Measurements from ENCODE around the gene HS3ST5. TPM values are rescaled to one million over a fixed set of nuclear protein-coding genes. Genes with fewer than 3 reads are reported as not detected.

HS3ST5 gene
- total and polyA plus RNA-seq, 2 donors, result 0.02 to 0.05 TPM

DNA sequence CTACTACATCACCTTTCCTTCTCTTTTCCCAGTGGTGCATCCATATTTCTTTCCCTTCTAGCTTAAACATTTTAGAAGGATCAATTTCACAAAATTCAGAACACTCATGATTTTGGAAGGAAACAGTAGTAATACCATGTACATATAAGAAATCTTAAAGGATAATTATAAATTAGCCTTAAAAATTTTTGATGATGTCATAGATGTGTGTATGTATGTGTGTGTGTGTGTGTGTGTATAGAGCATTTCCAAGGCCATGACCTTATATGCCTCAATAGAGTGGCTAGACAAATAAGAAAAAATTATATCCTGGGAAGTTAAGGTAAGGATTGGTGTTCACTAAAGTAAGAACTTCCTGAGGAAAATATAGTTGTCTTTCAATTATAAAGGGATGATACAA, 24.1 kb upstream of the HS3ST5 start:
- Histone ChIP-seq H3K27ac (ENCODE audit: low read depth in 1 of 2, low read length in 1 of 2) (no peak overlapping the region), H3K4me3 (ENCODE audit: low read length in 2 of 2) (no peak overlapping the region), H3K27me3 (ENCODE audit: control insufficient read depth in 2 of 2, insufficient read depth in 1 of 2, low read length in 1 of 2) (no peaks in the 10 kb centered on the region), H3K4me1 (ENCODE audit: control insufficient read depth in 2 of 2, insufficient read depth in 2 of 2, low read length in 2 of 2) (no peaks in the 10 kb centered on the region), H3K36me3 (ENCODE audit: control insufficient read depth in 2 of 2, insufficient read depth in 2 of 2, low read length in 1 of 2) (no peaks in the 10 kb centered on the region), H3K9me3 (ENCODE audit: control insufficient read depth in 2 of 2, insufficient read depth in 1 of 2, low read length in 1 of 2) (no peaks in the 10 kb centered on the region)
- no peak for DNase-seq (ENCODE audit: low read depth in 6 of 9, low spot score in 9 of 9)

DNA sequence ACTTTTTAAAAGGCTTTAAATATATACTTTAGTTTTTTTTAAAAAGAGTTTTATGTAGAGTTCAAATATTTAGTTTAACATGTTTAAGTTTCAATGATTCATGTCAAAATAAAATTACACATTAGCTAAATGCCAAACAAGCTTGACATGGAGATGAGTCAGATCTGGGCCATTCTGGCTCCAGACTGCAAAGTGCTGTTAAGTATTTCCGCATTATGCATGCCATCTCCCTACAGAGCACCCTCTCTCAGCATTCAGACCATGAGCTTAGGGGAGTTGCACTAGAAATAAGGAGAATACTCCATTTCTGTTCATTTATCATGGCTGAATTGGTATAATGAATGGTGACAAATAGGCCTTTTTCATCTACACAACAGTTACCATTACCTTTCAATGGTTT, 21.5 kb upstream of the HS3ST5 start:
- no peak overlapping the region for H3K4me3 ChIP-seq (ENCODE audit: low read length in 2 of 2)
- WGBS, result 91% methylated on average over 1 of the region's 1 CpG
- DNase-seq (ENCODE audit: low read depth in 6 of 9, low spot score in 9 of 9), result no peak
- no peak overlapping the region for H3K27ac ChIP-seq (ENCODE audit: low read depth in 1 of 2, low read length in 1 of 2)
- H3K36me3 ChIP-seq (ENCODE audit: control insufficient read depth in 2 of 2, insufficient read depth in 2 of 2, low read length in 1 of 2), result no peaks in the 10 kb centered on the region
- H3K27me3 ChIP-seq (ENCODE audit: control insufficient read depth in 2 of 2, insufficient read depth in 1 of 2, low read length in 1 of 2), result no peaks in the 10 kb centered on the region
- H3K4me1 ChIP-seq (ENCODE audit: control insufficient read depth in 2 of 2, insufficient read depth in 2 of 2, low read length in 2 of 2), result no peaks in the 10 kb centered on the region
- H3K9me3 ChIP-seq (ENCODE audit: control insufficient read depth in 2 of 2, insufficient read depth in 1 of 2, low read length in 1 of 2), result no peaks in the 10 kb centered on the region

DNA sequence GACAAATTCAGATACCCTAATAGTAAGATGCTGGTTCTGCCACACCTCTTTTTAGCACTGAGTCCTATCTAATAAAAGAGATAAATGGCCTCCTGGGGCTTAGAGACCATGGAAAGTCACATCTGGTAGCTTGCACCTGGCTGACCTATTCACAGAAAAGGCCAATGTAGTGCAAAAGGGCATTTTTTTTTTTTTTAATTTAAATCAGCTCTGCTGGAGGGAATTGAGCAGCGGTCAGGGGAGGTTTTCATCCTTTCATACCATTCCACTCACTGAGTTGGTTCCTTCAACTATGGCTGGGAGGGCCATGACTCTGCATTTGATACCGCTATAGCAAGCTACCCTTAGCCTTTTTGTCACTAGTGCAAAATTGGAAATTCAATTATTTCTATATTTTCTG, 20.1 kb upstream of the HS3ST5 start:
- Histone ChIP-seq H3K36me3 (ENCODE audit: control insufficient read depth in 2 of 2, insufficient read depth in 2 of 2, low read length in 1 of 2) (no peaks in the 10 kb centered on the region), H3K27ac (ENCODE audit: low read depth in 1 of 2, low read length in 1 of 2) (no peak overlapping the region), H3K4me3 (ENCODE audit: low read length in 2 of 2) (no peak overlapping the region), H3K4me1 (ENCODE audit: control insufficient read depth in 2 of 2, insufficient read depth in 2 of 2, low read length in 2 of 2) (no peaks in the 10 kb centered on the region), H3K9me3 (ENCODE audit: control insufficient read depth in 2 of 2, insufficient read depth in 1 of 2, low read length in 1 of 2) (no peaks in the 10 kb centered on the region), H3K27me3 (ENCODE audit: control insufficient read depth in 2 of 2, insufficient read depth in 1 of 2, low read length in 1 of 2) (no peaks in the 10 kb centered on the region)
- DNase-seq (ENCODE audit: low read depth in 6 of 9, low spot score in 9 of 9), result no peak
- WGBS, result 93% methylated on average over 2 of the region's 2 CpGs

DNA sequence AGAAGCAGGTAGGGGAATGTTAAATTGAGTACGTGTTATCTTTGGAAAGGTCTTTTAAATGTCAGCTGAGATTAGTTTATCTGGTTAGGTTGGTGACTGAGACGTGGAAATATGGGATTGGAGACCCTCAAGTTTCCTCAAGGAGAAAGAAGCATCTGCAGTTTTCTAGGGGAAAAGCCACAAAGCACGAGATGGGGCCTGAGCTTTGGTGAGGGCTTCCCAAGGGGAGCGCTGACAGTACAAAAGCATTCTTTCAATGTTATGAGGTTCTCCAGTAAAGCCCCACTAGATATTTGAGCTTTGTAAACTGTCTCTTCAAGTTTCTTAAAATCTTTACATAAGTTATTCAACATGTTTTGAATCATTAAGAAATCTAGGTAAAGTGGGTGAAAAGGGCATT, 19.6 kb upstream of the HS3ST5 start:
- H3K27ac ChIP-seq (ENCODE audit: low read depth in 1 of 2, low read length in 1 of 2), result no peak overlapping the region
- no peaks in the 10 kb centered on the region for H3K4me1 ChIP-seq (ENCODE audit: control insufficient read depth in 2 of 2, insufficient read depth in 2 of 2, low read length in 2 of 2)
- no peak for DNase-seq (ENCODE audit: low read depth in 6 of 9, low spot score in 9 of 9)
- no peak overlapping the region for H3K4me3 ChIP-seq (ENCODE audit: low read length in 2 of 2)
- 85% methylated on average over 4 of the region's 4 CpGs for WGBS
- no peaks in the 10 kb centered on the region for H3K36me3 ChIP-seq (ENCODE audit: control insufficient read depth in 2 of 2, insufficient read depth in 2 of 2, low read length in 1 of 2)
- H3K27me3 ChIP-seq (ENCODE audit: control insufficient read depth in 2 of 2, insufficient read depth in 1 of 2, low read length in 1 of 2), result no peaks in the 10 kb centered on the region
- no peaks in the 10 kb centered on the region for H3K9me3 ChIP-seq (ENCODE audit: control insufficient read depth in 2 of 2, insufficient read depth in 1 of 2, low read length in 1 of 2)

- no peaks in the 10 kb centered on the region for H3K4me1 ChIP-seq (ENCODE audit: control insufficient read depth in 2 of 2, insufficient read depth in 2 of 2, low read length in 2 of 2)
- H3K27ac ChIP-seq (ENCODE audit: low read depth in 1 of 2, low read length in 1 of 2), result no peak overlapping the region
- DNase-seq (ENCODE audit: low read depth in 6 of 9, low spot score in 9 of 9), result no peak
- H3K4me3 ChIP-seq (ENCODE audit: low read length in 2 of 2), result no peak overlapping the region
- no peaks in the 10 kb centered on the region for H3K9me3 ChIP-seq (ENCODE audit: control insufficient read depth in 2 of 2, insufficient read depth in 1 of 2, low read length in 1 of 2)
- no peaks in the 10 kb centered on the region for H3K27me3 ChIP-seq (ENCODE audit: control insufficient read depth in 2 of 2, insufficient read depth in 1 of 2, low read length in 1 of 2)
- no peaks in the 10 kb centered on the region for H3K36me3 ChIP-seq (ENCODE audit: control insufficient read depth in 2 of 2, insufficient read depth in 2 of 2, low read length in 1 of 2)
- 82% methylated on average over 1 of the region's 1 CpG for WGBS
Observed at GRCh38 chr6:114361036-114361435, 18.2 kb upstream of the HS3ST5 start.

GRCh38 chr6:114355300-114355699, 12.5 kb upstream of the HS3ST5 start:
- Histone ChIP-seq H3K27ac (ENCODE audit: low read depth in 1 of 2, low read length in 1 of 2) (no peak overlapping the region), H3K4me3 (ENCODE audit: low read length in 2 of 2) (no peak overlapping the region), H3K4me1 (ENCODE audit: control insufficient read depth in 2 of 2, insufficient read depth in 2 of 2, low read length in 2 of 2) (no peaks in the 10 kb centered on the region), H3K27me3 (ENCODE audit: control insufficient read depth in 2 of 2, insufficient read depth in 1 of 2, low read length in 1 of 2) (no peaks in the 10 kb centered on the region), H3K9me3 (ENCODE audit: control insufficient read depth in 2 of 2, insufficient read depth in 1 of 2, low read length in 1 of 2) (no peaks in the 10 kb centered on the region), H3K36me3 (ENCODE audit: control insufficient read depth in 2 of 2, insufficient read depth in 2 of 2, low read length in 1 of 2) (no peaks in the 10 kb centered on the region)
- DNase-seq (ENCODE audit: low read depth in 6 of 9, low spot score in 9 of 9), result no peak

GRCh38 chr6:114354482-114354881, 11.7 kb upstream of the HS3ST5 start:
- Histone ChIP-seq H3K4me1 (ENCODE audit: control insufficient read depth in 2 of 2, insufficient read depth in 2 of 2, low read length in 2 of 2) (no peaks in the 10 kb centered on the region), H3K4me3 (ENCODE audit: low read length in 2 of 2) (no peak overlapping the region), H3K27ac (ENCODE audit: low read depth in 1 of 2, low read length in 1 of 2) (no peak overlapping the region), H3K27me3 (ENCODE audit: control insufficient read depth in 2 of 2, insufficient read depth in 1 of 2, low read length in 1 of 2) (no peaks in the 10 kb centered on the region), H3K9me3 (ENCODE audit: control insufficient read depth in 2 of 2, insufficient read depth in 1 of 2, low read length in 1 of 2) (no peaks in the 10 kb centered on the region), H3K36me3 (ENCODE audit: control insufficient read depth in 2 of 2, insufficient read depth in 2 of 2, low read length in 1 of 2) (no peaks in the 10 kb centered on the region)
- 95% methylated on average over 2 of the region's 2 CpGs for WGBS
- no peak for DNase-seq (ENCODE audit: low read depth in 6 of 9, low spot score in 9 of 9)

DNA sequence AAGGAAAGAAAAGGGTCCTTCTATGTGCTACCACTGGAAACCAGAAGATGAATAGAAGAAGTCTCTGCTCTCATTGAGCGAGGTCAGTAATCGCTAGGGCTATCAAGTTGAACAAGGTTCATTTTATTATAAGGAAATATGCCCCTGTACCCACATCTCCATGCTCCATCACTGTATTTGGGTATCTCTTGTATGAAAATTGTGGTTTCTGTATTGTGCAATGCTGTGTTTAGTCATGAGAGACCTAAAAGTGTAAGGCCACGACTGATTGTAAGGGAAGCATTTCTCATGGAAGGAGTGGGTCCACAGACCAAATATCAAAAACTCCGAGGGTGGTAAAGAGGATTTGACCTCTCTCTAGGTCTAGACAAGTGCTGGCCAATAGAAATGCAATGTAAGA, 3.6 kb upstream of the HS3ST5 start:
- Histone ChIP-seq H3K9me3 (ENCODE audit: control insufficient read depth in 2 of 2, insufficient read depth in 1 of 2, low read length in 1 of 2) (no peaks in the 10 kb centered on the region), H3K27ac (ENCODE audit: low read depth in 1 of 2, low read length in 1 of 2) (no peak overlapping the region), H3K4me3 (ENCODE audit: low read length in 2 of 2) (no peak overlapping the region), H3K27me3 (ENCODE audit: control insufficient read depth in 2 of 2, insufficient read depth in 1 of 2, low read length in 1 of 2) (peaks cover 24 to 38% of the 10 kb centered on the region in 2 donors), H3K4me1 (ENCODE audit: control insufficient read depth in 2 of 2, insufficient read depth in 2 of 2, low read length in 2 of 2) (peaks cover 2 to 9% of the 10 kb centered on the region in 2 donors), H3K36me3 (ENCODE audit: control insufficient read depth in 2 of 2, insufficient read depth in 2 of 2, low read length in 1 of 2) (no peaks in the 10 kb centered on the region)
- WGBS, result 86% methylated on average over 4 of the region's 4 CpGs
- DNase-seq (ENCODE audit: low read depth in 6 of 9, low spot score in 9 of 9), result no peak

GRCh38 chr6:114344971-114345275, 2.1 kb upstream of the HS3ST5 start:
- Histone ChIP-seq H3K4me1 (ENCODE audit: control insufficient read depth in 2 of 2, insufficient read depth in 2 of 2, low read length in 2 of 2) (peaks cover 2 to 9% of the 10 kb centered on the region in 2 donors), H3K36me3 (ENCODE audit: control insufficient read depth in 2 of 2, insufficient read depth in 2 of 2, low read length in 1 of 2) (no peaks in the 10 kb centered on the region), H3K4me3 (ENCODE audit: low read length in 2 of 2) (no peak overlapping the region), H3K27me3 (ENCODE audit: control insufficient read depth in 2 of 2, insufficient read depth in 1 of 2, low read length in 1 of 2) (peaks cover 26 to 49% of the 10 kb centered on the region in 2 donors), H3K27ac (ENCODE audit: low read depth in 1 of 2, low read length in 1 of 2) (no peak overlapping the region), H3K9me3 (ENCODE audit: control insufficient read depth in 2 of 2, insufficient read depth in 1 of 2, low read length in 1 of 2) (no peaks in the 10 kb centered on the region)
- 93% methylated on average over 1 of the region's 1 CpG for WGBS
- no peak for DNase-seq (ENCODE audit: low read depth in 6 of 9, low spot score in 9 of 9)

- no peak for DNase-seq (ENCODE audit: low read depth in 6 of 9, low spot score in 9 of 9)
- Histone ChIP-seq H3K36me3 (ENCODE audit: control insufficient read depth in 2 of 2, insufficient read depth in 2 of 2, low read length in 1 of 2) (no peaks in the 10 kb centered on the region), H3K27me3 (ENCODE audit: control insufficient read depth in 2 of 2, insufficient read depth in 1 of 2, low read length in 1 of 2) (peaks cover 26 to 52% of the 10 kb centered on the region in 2 donors), H3K4me3 (ENCODE audit: low read length in 2 of 2) (no peak overlapping the region), H3K27ac (ENCODE audit: low read depth in 1 of 2, low read length in 1 of 2) (no peak overlapping the region), H3K4me1 (ENCODE audit: control insufficient read depth in 2 of 2, insufficient read depth in 2 of 2, low read length in 2 of 2) (peaks cover 2 to 9% of the 10 kb centered on the region in 2 donors), H3K9me3 (ENCODE audit: control insufficient read depth in 2 of 2, insufficient read depth in 1 of 2, low read length in 1 of 2) (no peaks in the 10 kb centered on the region)
- 72% methylated on average over 3 of the region's 3 CpGs for WGBS
Observed at GRCh38 chr6:114344246-114344970, 1.6 kb upstream of the HS3ST5 start.

All from thymus (tissue), 11 donors.